Large intestine (tissue), 3 donors: ENCODE measurements around the gene MAML2. TPM values are rescaled to one million over a fixed set of nuclear protein-coding genes. Genes with fewer than 3 reads are reported as not detected.

ENCODE experiments used
- DNase-seq, 2 donors: peaks; one replicate each; pipeline versions ENCODE4 v3.0.0 to v3.0.0-alpha.2; 2013
- H3K27ac ChIP-seq: one replicate; pipeline ENCODE4 v1.5.1; 2013; ENCODE audit warnings: low read length
- H3K27me3 ChIP-seq: 2 replicates; pipeline ENCODE4 v1.6.1; 2013; ENCODE audit warnings: low read length; ENCODE audit not compliant: control insufficient read depth, insufficient read depth
- H3K36me3 ChIP-seq: 2 replicates; pipeline ENCODE4 v1.6.1; 2013; ENCODE audit warnings: low read length; ENCODE audit not compliant: control insufficient read depth, insufficient read depth
- H3K4me1 ChIP-seq: one replicate; pipeline ENCODE4 v1.6.1; 2013; ENCODE audit warnings: low read length; ENCODE audit not compliant: control insufficient read depth, insufficient read depth
- H3K4me3 ChIP-seq: one replicate; pipeline ENCODE4 v1.5.1; 2013; ENCODE audit warnings: low read length
- H3K9me3 ChIP-seq: one replicate; pipeline ENCODE4 v1.6.1; 2013; ENCODE audit warnings: mild to moderate bottlenecking, low read depth, low read length, moderate library complexity; ENCODE audit not compliant: control insufficient read depth
- WGBS: methylation state at CpG from one replicate; pipeline ENCODE4 v1.1.5; 2013; ENCODE audit warnings: low lambda C conversion rate; ENCODE audit not compliant: insufficient coverage; 5-methylcytosine and 5-hydroxymethylcytosine counted together
- polyA plus RNA-seq: library from polyadenylated mRNA; unstranded; fragments of 120-200 nt; gene quantifications from one replicate; pipeline ENCODE4 v1.2.1, GENCODE V29; 2013

MAML2 gene
- polyA plus RNA-seq, 1 donor, result 11.2 TPM

DNA sequence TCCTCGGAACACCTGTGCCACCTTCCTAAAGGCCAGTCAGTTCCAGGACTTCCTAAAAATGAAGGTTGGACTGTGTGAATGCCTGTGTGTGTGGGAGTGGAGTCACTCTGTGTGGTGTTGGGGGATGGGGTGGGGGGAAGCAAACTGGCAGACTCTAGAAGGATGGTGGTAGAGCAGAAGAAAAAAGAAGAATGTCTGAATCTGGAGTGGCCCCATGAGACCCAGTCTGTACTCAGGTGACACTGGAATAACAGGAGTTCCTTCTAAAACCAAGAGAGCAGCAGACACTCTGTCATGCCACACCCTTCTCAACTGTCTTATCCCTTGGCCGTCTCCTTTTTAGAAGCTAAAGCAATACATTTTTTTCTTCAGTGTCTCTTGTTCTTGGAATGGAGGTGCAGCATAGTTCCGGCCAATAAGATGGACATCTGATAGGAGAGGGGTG, 82.9 kb downstream of the MAML2 start:
- H3K27ac ChIP-seq, result peak overlapping the region; percentile 69
- WGBS, result 73% methylated on average over 2 of the region's 3 CpGs
- no peak overlapping the region for H3K4me3 ChIP-seq
- DNase-seq, result no peak
- no peaks in the 10 kb centered on the region for H3K36me3 ChIP-seq
- peaks cover 20% of the 10 kb centered on the region for H3K4me1 ChIP-seq
- H3K27me3 ChIP-seq, result no peaks in the 10 kb centered on the region
- H3K9me3 ChIP-seq, result no peaks in the 10 kb centered on the region

GRCh38 chr11:96259134-96259830, 83.7 kb downstream of the MAML2 start:
- Histone ChIP-seq H3K9me3 (no peaks in the 10 kb centered on the region), H3K4me1 (peaks cover 20% of the 10 kb centered on the region), H3K27me3 (no peaks in the 10 kb centered on the region), H3K36me3 (no peaks in the 10 kb centered on the region), H3K4me3 (no peak overlapping the region), H3K27ac (peak overlapping the region; percentile 69)
- WGBS, result no CpG with 5 or more reads among the region's 4 CpGs
- DNase-seq, result peak; percentile 70 to 83

GRCh38 chr11:96257972-96258934, 84.7 kb downstream of the MAML2 start:
- Histone ChIP-seq H3K36me3 (no peaks in the 10 kb centered on the region), H3K9me3 (no peaks in the 10 kb centered on the region), H3K4me1 (peaks cover 20% of the 10 kb centered on the region), H3K27ac (peak overlapping the region; percentile 59), H3K27me3 (no peaks in the 10 kb centered on the region), H3K4me3 (no peak overlapping the region)
- peak in 1 of 2 donors; percentile 29 for DNase-seq
- WGBS, result 90% methylated on average over 2 of the region's 4 CpGs

GRCh38 chr11:96257036-96257435, 86.0 kb downstream of the MAML2 start:
- no peaks in the 10 kb centered on the region for H3K9me3 ChIP-seq
- H3K27me3 ChIP-seq, result no peaks in the 10 kb centered on the region
- H3K27ac ChIP-seq, result no peak overlapping the region
- no peaks in the 10 kb centered on the region for H3K36me3 ChIP-seq
- H3K4me3 ChIP-seq, result no peak overlapping the region
- no peak for DNase-seq
- peaks cover 20% of the 10 kb centered on the region for H3K4me1 ChIP-seq

GRCh38 chr11:96256215-96257011, 86.6 kb downstream of the MAML2 start:
- no peak for DNase-seq
- Histone ChIP-seq H3K4me3 (no peak overlapping the region), H3K27ac (no peak overlapping the region), H3K9me3 (no peaks in the 10 kb centered on the region), H3K4me1 (peaks cover 20% of the 10 kb centered on the region), H3K36me3 (no peaks in the 10 kb centered on the region), H3K27me3 (no peaks in the 10 kb centered on the region)
- WGBS, result no CpG with 5 or more reads among the region's 8 CpGs

GRCh38 chr11:96254854-96255253, 88.1 kb downstream of the MAML2 start:
- Histone ChIP-seq H3K27ac (no peak overlapping the region), H3K36me3 (no peaks in the 10 kb centered on the region), H3K27me3 (no peaks in the 10 kb centered on the region), H3K9me3 (no peaks in the 10 kb centered on the region), H3K4me1 (peaks cover 15% of the 10 kb centered on the region), H3K4me3 (no peak overlapping the region)
- no peak for DNase-seq
- 100% methylated on average over 3 of the region's 8 CpGs for WGBS

- 80% methylated on average over 1 of the region's 7 CpGs for WGBS
- Histone ChIP-seq H3K27me3 (no peaks in the 10 kb centered on the region), H3K36me3 (no peaks in the 10 kb centered on the region), H3K9me3 (no peaks in the 10 kb centered on the region), H3K4me1 (peaks cover 11% of the 10 kb centered on the region), H3K4me3 (no peak overlapping the region), H3K27ac (no peak overlapping the region)
- DNase-seq, result no peak
These were observed 88.9 kb downstream of the MAML2 start for GRCh38 chr11:96254087-96254486.

GRCh38 chr11:96246718-96247552, 96.1 kb downstream of the MAML2 start:
- DNase-seq, result no peak
- H3K4me1 ChIP-seq, result peaks cover 5% of the 10 kb centered on the region
- no peaks in the 10 kb centered on the region for H3K9me3 ChIP-seq
- no peaks in the 10 kb centered on the region for H3K36me3 ChIP-seq
- H3K27ac ChIP-seq, result no peak overlapping the region
- H3K4me3 ChIP-seq, result no peak overlapping the region
- whole genome bisulfite sequencing, result no CpG with 5 or more reads among the region's 4 CpGs
- no peaks in the 10 kb centered on the region for H3K27me3 ChIP-seq

- peaks cover 26% of the 10 kb centered on the region for H3K4me1 ChIP-seq
- no peaks in the 10 kb centered on the region for H3K27me3 ChIP-seq
- H3K27ac ChIP-seq, result peak overlapping the region; percentile 92
- H3K9me3 ChIP-seq, result no peaks in the 10 kb centered on the region
- 0% methylated on average over 3 of the region's 19 CpGs for WGBS
- peak; percentile 94 to 96 for DNase-seq
- H3K4me3 ChIP-seq, result peak overlapping the region; percentile 57
- no peaks in the 10 kb centered on the region for H3K36me3 ChIP-seq
These were observed 99.9 kb downstream of the MAML2 start for GRCh38 chr11:96242971-96243647.
